AG09319 (cell line): ENCODE data around the gene ECHDC1.

Experiments used
- DNase-seq: peaks from one replicate; pipeline ENCODE4 v3.0.0-alpha.2; 2010; ENCODE audit warnings: low read depth; ENCODE audit errors: extremely low read depth
- TF ChIP-seq, protein P1 (sequence below): IDR thresholded peaks from 2 replicates; pipeline ENCODE4 v1.5.1; 2011; ENCODE audit warnings: low read depth, mild to moderate bottlenecking, inconsistent platforms, low read length, moderate library complexity

ECHDC1 gene

DNA sequence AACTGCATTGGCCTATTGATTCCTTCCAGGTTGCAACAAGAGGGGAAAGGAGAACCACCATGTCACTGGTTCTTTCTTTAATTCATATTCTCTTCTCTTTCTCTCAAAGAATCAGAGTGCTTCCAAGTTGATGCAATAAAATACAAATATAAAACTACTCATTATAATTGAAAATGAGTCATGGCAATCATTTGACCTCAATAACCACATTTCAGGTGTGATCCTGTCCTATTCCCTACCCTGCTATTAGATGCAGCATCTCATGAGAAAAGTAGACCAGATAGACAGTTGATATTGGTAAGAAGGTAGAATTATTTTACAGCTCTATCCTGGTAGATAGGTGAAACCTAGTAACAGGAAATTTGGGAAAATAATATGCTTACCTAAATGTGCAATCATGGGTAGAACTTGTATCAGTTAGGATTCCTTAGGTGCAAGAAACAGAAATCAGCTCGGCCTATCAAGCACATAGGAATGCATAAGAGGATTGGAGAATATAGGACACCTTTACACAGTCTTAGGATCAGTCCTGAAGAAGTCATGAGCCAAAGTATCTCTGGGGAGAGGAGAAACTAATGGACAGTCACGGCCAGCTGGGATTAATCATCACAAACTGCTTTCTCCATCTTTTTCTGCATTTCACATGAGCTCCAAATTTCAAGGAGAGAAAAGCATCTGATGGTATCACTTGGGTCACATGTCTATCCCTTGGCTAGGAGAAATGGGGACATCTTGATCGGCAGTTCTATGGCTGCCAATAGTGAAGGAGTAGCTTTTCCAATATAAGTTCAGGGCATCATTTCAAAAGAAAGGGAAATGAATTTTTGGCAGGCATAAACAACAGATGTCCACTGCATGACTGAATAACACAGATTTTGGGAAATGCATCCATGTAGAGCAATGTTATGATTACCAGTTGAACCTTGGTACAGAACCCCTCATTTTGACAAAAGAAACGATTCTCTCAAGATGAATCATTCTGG is 96.0 kb downstream of the ECHDC1 start:
- TF ChIP-seq, protein P1, sequence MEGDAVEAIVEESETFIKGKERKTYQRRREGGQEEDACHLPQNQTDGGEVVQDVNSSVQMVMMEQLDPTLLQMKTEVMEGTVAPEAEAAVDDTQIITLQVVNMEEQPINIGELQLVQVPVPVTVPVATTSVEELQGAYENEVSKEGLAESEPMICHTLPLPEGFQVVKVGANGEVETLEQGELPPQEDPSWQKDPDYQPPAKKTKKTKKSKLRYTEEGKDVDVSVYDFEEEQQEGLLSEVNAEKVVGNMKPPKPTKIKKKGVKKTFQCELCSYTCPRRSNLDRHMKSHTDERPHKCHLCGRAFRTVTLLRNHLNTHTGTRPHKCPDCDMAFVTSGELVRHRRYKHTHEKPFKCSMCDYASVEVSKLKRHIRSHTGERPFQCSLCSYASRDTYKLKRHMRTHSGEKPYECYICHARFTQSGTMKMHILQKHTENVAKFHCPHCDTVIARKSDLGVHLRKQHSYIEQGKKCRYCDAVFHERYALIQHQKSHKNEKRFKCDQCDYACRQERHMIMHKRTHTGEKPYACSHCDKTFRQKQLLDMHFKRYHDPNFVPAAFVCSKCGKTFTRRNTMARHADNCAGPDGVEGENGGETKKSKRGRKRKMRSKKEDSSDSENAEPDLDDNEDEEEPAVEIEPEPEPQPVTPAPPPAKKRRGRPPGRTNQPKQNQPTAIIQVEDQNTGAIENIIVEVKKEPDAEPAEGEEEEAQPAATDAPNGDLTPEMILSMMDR: no peak
- DNase-seq: peak; percentile 31

DNA sequence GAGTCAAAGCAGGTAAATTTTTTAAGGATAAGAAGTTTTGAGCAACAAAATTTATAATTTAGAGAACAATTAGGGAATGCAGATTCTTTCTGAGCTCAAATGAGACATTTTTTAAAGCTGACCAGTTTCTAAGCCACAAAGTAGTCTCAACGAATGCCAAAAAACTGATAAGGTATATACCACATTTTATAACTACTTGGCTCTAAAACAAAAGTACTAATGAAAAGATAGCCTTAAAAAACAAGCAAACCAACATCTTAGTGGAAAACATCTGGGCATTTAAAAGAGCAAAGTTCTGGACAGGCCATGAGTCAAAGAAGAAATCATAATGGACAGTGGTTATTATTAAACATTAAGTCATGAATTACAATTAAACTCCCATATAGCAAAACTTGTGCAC is 99.9 kb downstream of the ECHDC1 start:
- TF ChIP-seq, protein P1: no peak
- no peak for DNase-seq
